Measurements from ENCODE around the gene TIMM44.

Gene TIMM44, protein sequence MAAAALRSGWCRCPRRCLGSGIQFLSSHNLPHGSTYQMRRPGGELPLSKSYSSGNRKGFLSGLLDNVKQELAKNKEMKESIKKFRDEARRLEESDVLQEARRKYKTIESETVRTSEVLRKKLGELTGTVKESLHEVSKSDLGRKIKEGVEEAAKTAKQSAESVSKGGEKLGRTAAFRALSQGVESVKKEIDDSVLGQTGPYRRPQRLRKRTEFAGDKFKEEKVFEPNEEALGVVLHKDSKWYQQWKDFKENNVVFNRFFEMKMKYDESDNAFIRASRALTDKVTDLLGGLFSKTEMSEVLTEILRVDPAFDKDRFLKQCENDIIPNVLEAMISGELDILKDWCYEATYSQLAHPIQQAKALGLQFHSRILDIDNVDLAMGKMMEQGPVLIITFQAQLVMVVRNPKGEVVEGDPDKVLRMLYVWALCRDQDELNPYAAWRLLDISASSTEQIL

GRCh38 chr19:7943444-7944176, at the start of gene TIMM44:
Gene TIMM44 (minus strand): TSS chr19:7943666. CDS start chr19:7943651, 15 bp downstream.
- H3K4me3 ChIP-seq (ENCODE audit: low read depth, low read length): peak within 1 kb of the TSS; percentile 96

DNA sequence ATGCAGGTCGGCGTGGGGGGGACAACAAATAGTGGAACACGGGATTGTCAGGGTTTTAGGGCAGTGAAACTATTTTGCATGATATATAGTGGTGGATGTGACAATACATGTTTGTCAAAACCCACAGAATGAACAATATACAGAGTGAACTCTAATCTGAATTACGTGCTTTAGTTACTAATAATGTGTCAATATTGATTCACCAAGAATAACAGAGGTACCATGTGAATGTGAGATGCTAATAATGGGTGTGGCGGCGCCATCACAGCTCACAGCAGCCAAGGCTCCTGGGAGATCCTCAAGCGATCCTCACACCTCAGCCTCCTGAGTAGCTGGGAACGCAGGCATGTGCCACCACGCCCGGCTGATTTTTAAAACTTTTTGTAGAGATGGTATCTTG, 49.1 kb upstream of the TIMM44 start:
- H3K4me3 ChIP-seq (ENCODE audit: low read depth, low read length): no peak overlapping the region

GRCh38 chr19:7989071-7989575, 45.7 kb upstream of the TIMM44 start:
- no peak overlapping the region for H3K4me3 ChIP-seq (ENCODE audit: low read depth, low read length)

DNA sequence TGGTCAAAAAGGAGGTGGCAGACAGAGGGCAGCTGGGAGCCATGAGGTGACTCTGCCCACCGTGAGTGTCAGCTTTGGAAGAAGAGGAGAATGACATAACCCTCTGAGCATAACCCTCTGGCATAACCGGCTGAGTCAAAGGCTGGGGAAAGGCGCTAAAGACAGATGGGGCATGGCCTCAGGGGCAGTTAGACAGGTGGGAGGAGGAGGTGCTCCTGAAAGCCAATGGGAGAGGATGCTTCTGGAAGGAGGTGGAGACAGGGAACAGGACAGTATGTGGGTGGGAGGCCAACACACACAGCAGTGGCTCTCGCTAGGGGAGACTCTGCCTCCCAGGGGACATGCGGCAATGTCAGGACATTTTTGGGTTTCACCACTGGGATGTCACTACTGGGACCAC, 44.8 kb upstream of the TIMM44 start:
- H3K4me3 ChIP-seq (ENCODE audit: low read depth, low read length): no peak overlapping the region

DNA sequence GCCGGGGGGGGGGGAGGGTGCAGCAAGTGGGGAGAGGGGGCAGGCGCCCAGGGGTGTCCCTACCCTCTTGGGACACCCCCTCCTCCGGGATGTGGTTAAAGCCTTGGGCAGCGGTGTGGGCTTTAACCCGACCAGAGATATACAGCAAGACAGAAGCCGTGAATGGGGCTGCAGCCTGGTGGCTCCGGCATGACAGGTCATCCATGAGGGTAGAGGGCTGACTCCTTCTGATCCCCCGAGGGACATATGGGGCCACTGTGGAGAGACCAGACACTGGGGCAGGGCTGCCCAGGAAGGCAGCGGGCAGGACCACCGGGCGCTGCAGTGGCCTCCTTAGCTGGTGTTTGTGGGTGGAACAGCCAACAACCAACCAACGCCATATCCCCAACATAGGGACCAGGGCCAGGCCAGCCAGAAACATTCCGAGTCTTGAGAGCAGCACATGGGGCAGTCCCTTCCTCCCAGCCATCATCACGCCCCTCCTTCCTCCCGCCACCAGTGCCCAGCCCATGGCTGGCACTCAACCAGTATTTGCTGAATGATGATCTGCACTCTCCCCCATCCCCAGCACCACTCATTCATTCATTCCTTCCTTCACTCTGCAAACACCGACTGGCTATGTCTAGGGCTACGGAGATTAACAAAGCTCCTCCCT, 43.8 kb upstream of the TIMM44 start:
- H3K4me3 ChIP-seq (ENCODE audit: low read depth, low read length): no peak overlapping the region

DNA sequence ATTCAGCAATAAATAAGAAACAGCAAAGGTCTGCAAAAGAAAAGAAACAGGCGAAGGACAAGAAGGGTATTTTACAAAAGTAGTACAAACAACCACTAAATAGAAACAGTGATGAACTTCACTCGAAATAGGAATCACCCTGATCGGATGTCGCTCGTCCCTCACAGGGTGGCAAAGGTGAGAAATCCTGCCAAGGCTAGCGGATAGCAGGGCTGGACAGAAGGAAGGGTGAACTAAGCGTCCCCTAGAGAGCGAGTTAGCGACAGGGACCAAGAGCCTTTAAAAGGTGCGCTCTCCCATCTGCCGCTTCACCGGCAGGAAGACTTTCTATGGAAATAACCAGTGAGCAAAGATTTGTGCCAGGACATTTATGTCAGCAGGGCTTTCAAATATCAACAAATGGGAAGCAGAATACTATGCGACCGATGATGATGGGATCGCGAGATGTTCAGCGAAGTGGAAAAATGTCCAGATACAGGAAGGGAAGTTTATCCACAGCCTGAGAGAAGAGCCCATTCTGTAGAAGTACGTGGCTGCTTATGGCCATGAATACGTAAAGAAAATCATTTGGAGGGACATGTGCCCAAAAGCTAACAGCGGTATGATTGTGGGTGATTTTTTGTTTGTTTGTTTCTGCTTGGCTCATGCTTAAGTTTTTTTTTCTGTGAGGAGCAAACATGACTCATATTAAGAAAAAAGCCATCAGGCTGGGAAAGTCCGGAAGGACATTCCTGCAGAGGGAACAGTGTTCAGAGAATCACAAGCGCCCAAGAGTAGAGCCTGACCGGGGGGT, 43.1 kb upstream of the TIMM44 start:
- no peak overlapping the region for H3K4me3 ChIP-seq (ENCODE audit: low read depth, low read length)

- no peak overlapping the region for H3K4me3 ChIP-seq (ENCODE audit: low read depth, low read length)
These were observed 42.0 kb upstream of the TIMM44 start for GRCh38 chr19:7985481-7985911.

- H3K4me3 ChIP-seq (ENCODE audit: low read depth, low read length): no peak overlapping the region
These were observed 40.8 kb upstream of the TIMM44 start for GRCh38 chr19:7983995-7984837.

DNA sequence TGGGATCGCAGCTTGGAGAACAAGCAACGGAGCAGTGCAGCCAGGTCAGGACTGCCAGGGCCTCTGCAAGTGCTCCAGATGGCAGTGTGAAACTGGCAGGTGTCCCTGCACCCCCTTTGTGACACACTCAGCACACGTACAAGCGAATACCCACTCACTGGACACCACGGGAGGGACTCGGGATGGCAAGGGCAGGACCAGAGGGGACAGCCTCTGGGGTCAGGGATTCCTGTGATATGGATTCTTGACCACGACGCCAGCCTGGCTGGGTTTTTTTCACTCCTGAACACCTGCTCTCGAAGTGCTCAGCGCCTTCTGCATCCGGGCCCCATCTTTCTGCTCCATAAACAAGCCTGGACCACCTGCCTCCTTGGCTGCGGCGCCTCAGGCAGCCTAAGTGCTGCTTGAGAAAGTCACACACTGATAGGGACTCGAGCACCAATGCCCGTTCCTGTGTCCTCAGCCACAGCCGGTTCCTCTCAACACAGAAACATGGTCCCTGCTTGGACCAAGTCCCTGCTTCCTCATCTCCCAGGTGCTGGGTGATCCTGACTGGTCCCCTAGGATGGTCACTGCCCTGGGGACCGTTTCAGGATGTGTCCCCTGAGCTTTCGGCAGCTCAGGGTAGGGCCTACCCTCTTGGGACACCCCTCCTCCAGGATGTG, 40.0 kb upstream of the TIMM44 start:
- H3K4me3 ChIP-seq (ENCODE audit: low read depth, low read length): no peak overlapping the region

- no peak overlapping the region for H3K4me3 ChIP-seq (ENCODE audit: low read depth, low read length)
These were observed 39.2 kb upstream of the TIMM44 start for GRCh38 chr19:7982651-7983099.

GRCh38 chr19:7982103-7982502, 38.6 kb upstream of the TIMM44 start:
- no peak overlapping the region for H3K4me3 ChIP-seq (ENCODE audit: low read depth, low read length)

DNA sequence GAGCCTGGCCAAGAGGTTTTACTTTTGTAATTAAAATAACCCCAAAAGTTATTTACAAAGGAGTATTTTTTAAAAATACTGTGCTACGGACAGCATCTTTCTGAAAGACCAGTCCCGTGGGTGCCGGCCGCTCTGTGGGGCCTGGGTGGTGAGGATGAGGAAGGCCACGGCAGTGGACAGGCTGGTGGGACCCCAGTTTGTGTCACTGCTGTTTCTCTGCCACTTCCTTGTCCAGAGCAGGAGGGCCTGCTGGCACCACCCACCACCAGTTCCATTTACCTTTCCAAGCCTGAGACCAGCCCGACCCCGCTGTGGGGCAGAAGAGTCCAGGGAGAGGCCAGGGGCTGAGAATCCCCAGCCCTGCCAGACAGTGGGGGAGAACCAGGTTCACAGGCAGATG, 38.2 kb upstream of the TIMM44 start:
- no peak overlapping the region for H3K4me3 ChIP-seq (ENCODE audit: low read depth, low read length)

GRCh38 chr19:7981199-7981598, 37.7 kb upstream of the TIMM44 start:
- H3K4me3 ChIP-seq (ENCODE audit: low read depth, low read length): no peak overlapping the region

GRCh38 chr19:7980635-7981121, 37.2 kb upstream of the TIMM44 start:
- no peak overlapping the region for H3K4me3 ChIP-seq (ENCODE audit: low read depth, low read length)

DNA sequence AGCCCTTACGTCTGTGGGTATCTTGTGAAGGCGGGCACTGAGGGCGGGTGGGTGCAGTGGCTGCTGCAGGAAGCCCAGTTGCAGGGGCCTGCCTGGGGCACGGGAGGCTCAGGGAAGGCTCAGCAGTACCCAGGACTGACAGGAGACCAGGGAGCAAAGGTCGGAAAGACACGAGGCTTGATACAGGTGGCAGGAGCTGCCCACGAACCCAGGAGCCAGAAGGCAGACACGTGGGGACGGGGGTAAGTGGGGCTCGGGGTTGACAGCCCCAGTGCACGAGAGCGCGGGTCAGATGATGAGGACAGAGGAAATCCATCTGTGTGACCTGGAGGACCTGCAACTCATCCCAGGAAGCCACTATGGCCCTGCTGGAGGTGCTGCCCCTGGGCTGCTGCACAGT, 36.7 kb upstream of the TIMM44 start:
- no peak overlapping the region for H3K4me3 ChIP-seq (ENCODE audit: low read depth, low read length)

GRCh38 chr19:7979559-7979958, 36.1 kb upstream of the TIMM44 start:
- no peak overlapping the region for H3K4me3 ChIP-seq (ENCODE audit: low read depth, low read length)

DNA sequence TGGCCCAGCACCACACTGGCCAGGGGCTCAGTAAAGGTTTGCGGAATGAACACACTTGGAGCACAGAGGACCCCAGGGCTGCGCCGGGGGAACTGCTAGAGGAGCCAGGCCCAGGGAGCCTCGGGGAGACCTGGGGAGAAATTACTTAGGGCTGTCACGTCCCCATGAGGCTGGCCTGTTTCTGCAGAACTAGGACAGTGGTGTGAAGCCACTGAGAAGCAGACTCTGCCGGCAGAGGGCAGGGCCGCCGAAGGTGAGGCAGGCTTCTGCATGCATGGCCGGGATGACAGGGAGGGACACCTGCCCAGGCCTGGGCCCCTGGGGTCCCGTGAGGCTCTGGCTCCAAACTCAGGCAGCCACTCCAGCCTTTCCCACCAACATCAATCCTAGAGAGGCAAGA, 35.5 kb upstream of the TIMM44 start:
- H3K4me3 ChIP-seq (ENCODE audit: low read depth, low read length): no peak overlapping the region

GRCh38 chr19:7978179-7978825, 34.8 kb upstream of the TIMM44 start:
- H3K4me3 ChIP-seq (ENCODE audit: low read depth, low read length): no peak overlapping the region

GRCh38 chr19:7977723-7978040, 34.2 kb upstream of the TIMM44 start:
- no peak overlapping the region for H3K4me3 ChIP-seq (ENCODE audit: low read depth, low read length)
